ENCODE results near the gene AKR1B15.

AKR1B15 gene

GRCh38 chr7:134623193-134623592 lies 74.3 kb downstream of the AKR1B15 start:
- TF ChIP-seq ZFX (IDR thresholded peaks at IDR 0.05): no peak
- TF ChIP-seq CTCF (conservative IDR thresholded peaks at IDR 0.05): no peak
- H3K27ac ChIP-seq: no peak overlapping the region

- TF ChIP-seq ZFX (IDR thresholded peaks at IDR 0.05) (no peak), CTCF (conservative IDR thresholded peaks at IDR 0.05) (no peak)
- H3K27ac ChIP-seq: no peak overlapping the region
These were observed 76.6 kb downstream of the AKR1B15 start for GRCh38 chr7:134625550-134625949.

GRCh38 chr7:134627109-134627774 lies 78.3 kb downstream of the AKR1B15 start:
- H3K27ac ChIP-seq: no peak overlapping the region
- TF ChIP-seq CTCF (conservative IDR thresholded peaks at IDR 0.05) (no peak), ZFX (IDR thresholded peaks at IDR 0.05) (no peak)

- H3K27ac ChIP-seq: no peak overlapping the region
- TF ChIP-seq ZFX (IDR thresholded peaks at IDR 0.05): no peak
- no peak for TF ChIP-seq CTCF (conservative IDR thresholded peaks at IDR 0.05)
These were observed 78.9 kb downstream of the AKR1B15 start for GRCh38 chr7:134627775-134628153.

GRCh38 chr7:134629445-134629844 lies 80.5 kb downstream of the AKR1B15 start:
- no peak overlapping the region for H3K27ac ChIP-seq
- no peak for TF ChIP-seq CTCF (conservative IDR thresholded peaks at IDR 0.05)
- no peak for TF ChIP-seq ZFX (IDR thresholded peaks at IDR 0.05)

Data from C4-2B (cell line).